K562 (cell line): ENCODE data around the gene NNAT. TPM values are rescaled to one million over a fixed set of nuclear protein-coding genes. Genes with fewer than 3 reads are reported as not detected.
A peak's percentile ranks its signal among the peaks of the same experiment; 100 is the strongest.

Source experiments
- CBX3 ChIP-seq, 2 experiments: IDR thresholded peaks; 1 replicate in 1 of 2; 2 replicates in 1 of 2; pipeline ENCODE4 v1.6.1; 2012; ENCODE audit warnings: inconsistent platforms in 2 of 2, low read length in 2 of 2, borderline replicate concordance in 1 of 2, control low read depth in 1 of 2
- CCNT2 ChIP-seq: IDR thresholded peaks from 2 replicates; pipeline ENCODE4 v1.6.1; 2011; ENCODE audit warnings: borderline replicate concordance, low read depth, mild to moderate bottlenecking, moderate library complexity, mixed read lengths, low read length; ENCODE audit not compliant: insufficient read length; ENCODE audit errors: extremely low read depth
- CHD7 ChIP-seq: fragments of 200-600 bp; sonication (generic); IDR thresholded peaks from one replicate; pipeline ENCODE4 v1.6.1; 2012; ENCODE audit warnings: mild to moderate bottlenecking, low read depth, low read length, inconsistent platforms
- DDX20 ChIP-seq: fragments of 450-650 bp; IDR thresholded peaks from 2 replicates; pipeline ENCODE4 v1.6.1; 2016; ENCODE audit warnings: missing genetic modification characterization, low read depth, mild to moderate bottlenecking, missing compliant biosample characterization, moderate library complexity
- GATAD2A ChIP-seq: fragments of 450-650 bp; IDR thresholded peaks from 2 replicates; pipeline ENCODE4 v1.6.1; 2017
- KDM2B ChIP-seq: fragments of 250-450 bp; sonication (Bioruptor Pico); IDR thresholded peaks from 2 replicates; pipeline ENCODE4 v1.8.0; 2021; ENCODE audit warnings: mild to moderate bottlenecking, moderate library complexity
- KLF1 ChIP-seq: fragments of 450-650 bp; IDR thresholded peaks from 2 replicates; pipeline ENCODE4 v1.6.1; 2016; ENCODE audit warnings: missing genetic modification characterization, missing compliant biosample characterization
- NR1H2 ChIP-seq: sonication (generic); formaldehyde crosslinking; IDR thresholded peaks from 2 replicates; pipeline ENCODE4 v1.4.0; 2020; ENCODE audit warnings: mild to moderate bottlenecking, missing genetic modification reagents
- NR2C2 ChIP-seq, 2 experiments: fragments of 200-800 bp in 1 of 2; sonication (Bioruptor generic) in 1 of 2; sonication (generic) in 1 of 2; formaldehyde crosslinking in 1 of 2; IDR thresholded peaks; 2 replicates each; pipeline versions ENCODE4 v1.6.1 to v1.8.0; 2016 to 2022; ENCODE audit warnings: mild to moderate bottlenecking in 1 of 2, missing compliant biosample characterization in 1 of 2, missing genetic modification characterization in 1 of 2, missing genetic modification reagents in 1 of 2
- NRF1 ChIP-seq, 2 experiments: fragments of 450-650 bp; IDR thresholded peaks in 1 of 2; conservative IDR thresholded peaks in 1 of 2; 2 replicates each; pipeline ENCODE4 v1.6.1; 2014; ENCODE audit warnings: mild to moderate bottlenecking in 2 of 2
- PHB ChIP-seq: fragments of 250-450 bp; sonication (Bioruptor Pico); IDR thresholded peaks from 2 replicates; pipeline ENCODE4 v1.5.0; 2021
- SUPT5H ChIP-seq: fragments of 450-650 bp; IDR thresholded peaks from 2 replicates; pipeline ENCODE4 v1.6.1; 2016
- ZBTB17 ChIP-seq: fragments of 450-650 bp; formaldehyde crosslinking; IDR thresholded peaks from 2 replicates; pipeline ENCODE4 v1.4.0; 2020; ENCODE audit warnings: mild to moderate bottlenecking
- ZNF384 ChIP-seq: IDR thresholded peaks from 2 replicates; pipeline ENCODE4 v1.6.1; 2012; ENCODE audit warnings: low read depth, low read length, improper control_type of control experiment
- polyA plus RNA-seq, 8 experiments: library from polyadenylated mRNA; depleted of rRNA in 4 of 8; stranded (reverse) in 5 of 8; unstranded in 3 of 8; fragments of >200 nt; fragmentation: Nextera tagmentation in 2 of 8; fragmentation: Illumina TruSeq in 1 of 8; extraction: Ambion mirVana in 2 of 8; extraction: Trizol in 1 of 8; gene quantifications; 2 replicates each; pipeline versions ENCODE4 v1.2.1 to v1.2.3, GENCODE V29; 2011 to 2014; ENCODE audit warnings: inconsistent platforms in 1 of 8, missing spikeins in 1 of 8
- total RNA-seq, 7 experiments: library from RNA; depleted of rRNA in 6 of 7; stranded (reverse); fragments of >200 nt in 6 of 7; fragmentation: Illumina TruSeq in 2 of 7; extraction: Trizol in 2 of 7; gene quantifications; 2 replicates each; pipeline versions ENCODE4 v1.2.1 to v1.2.3, GENCODE V29; 2011 to 2021; ENCODE audit warnings: low replicate concordance in 1 of 7
- TF ChIP-seq, protein P1 (sequence below): sonication (generic); formaldehyde crosslinking; IDR thresholded peaks from 2 replicates; pipeline ENCODE4 v1.9.0; 2022; ENCODE audit warnings: mild to moderate bottlenecking, missing genetic modification reagents

The NNAT gene
- total and polyA plus RNA-seq, 9 of the 15 experiments (the other 6 are each of a cell fraction or from before 2014, with no cell fraction given), result 0.13 TPM; not detected in 8

DNA sequence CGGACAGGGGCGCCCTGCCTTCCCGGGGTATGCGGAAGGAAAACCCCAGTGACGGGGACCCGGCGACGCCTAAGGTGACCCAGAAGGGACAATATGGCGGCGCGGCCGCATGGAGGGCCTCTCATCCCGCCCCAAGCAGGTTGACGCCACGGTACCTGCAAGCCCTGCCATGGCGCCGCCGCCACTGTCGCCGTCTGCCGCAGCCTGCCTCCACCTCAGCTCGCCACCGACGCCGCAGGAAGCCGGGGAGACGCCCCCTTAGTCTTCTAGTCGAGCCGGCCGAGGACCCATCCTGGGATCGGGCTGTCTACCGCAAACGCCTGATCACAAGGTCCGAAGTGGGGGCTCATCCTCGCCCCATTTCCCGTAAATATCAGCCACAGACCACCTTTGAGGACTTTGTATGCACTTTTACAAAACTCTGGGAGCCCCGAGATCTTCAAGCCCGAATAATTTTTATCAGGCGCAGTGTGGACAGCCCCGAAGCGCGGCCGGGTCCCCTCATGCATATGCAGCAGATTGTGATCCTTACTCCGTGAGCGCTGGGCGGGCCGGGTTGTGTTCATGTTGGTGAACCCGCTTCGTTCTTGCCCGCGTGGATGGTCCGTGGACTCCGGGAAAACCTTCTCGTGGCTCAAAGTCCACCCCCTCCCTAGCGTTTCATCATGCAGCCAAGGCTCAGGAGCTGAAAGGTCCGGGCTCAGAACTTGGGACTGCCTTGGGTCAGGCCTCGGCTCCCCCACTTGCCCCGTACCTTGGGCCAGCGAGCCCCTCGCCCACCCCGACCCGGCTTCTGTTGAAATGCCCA, 6.8 kb downstream of the NNAT start, which contains the start of gene BLCAP (continued):
- TF ChIP-seq, protein P1, sequence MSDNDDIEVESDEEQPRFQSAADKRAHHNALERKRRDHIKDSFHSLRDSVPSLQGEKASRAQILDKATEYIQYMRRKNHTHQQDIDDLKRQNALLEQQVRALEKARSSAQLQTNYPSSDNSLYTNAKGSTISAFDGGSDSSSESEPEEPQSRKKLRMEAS (CRISPR knock-in tag), result peak; percentile 88
- TF ChIP-seq KDM2B (CRISPR knock-in tag) (peak; percentile 49; the same call in 1 of the 2 replicates), CBX3 (IDR thresholded peaks at IDR 0.05; ENCODE audit: borderline replicate concordance in 1 of 2, low read length in 2 of 2) (peak in 1 of 2 experiments; percentile 40; a peak in 1 of 3 replicates), CCNT2 (peak; percentile 59), ZNF384 (no peak), NR1H2 (CRISPR knock-in tag) (no peak), CHD7 (no peak), SUPT5H (peak; percentile 74; the same call in 1 of the 2 replicates), NRF1 (conservative IDR thresholded peaks at IDR 0.05 in 1 of 2, IDR thresholded peaks at IDR 0.05 in 1 of 2) (peak; percentile 44 to 53; a peak in 3 of 4 replicates), ZBTB17 (CRISPR knock-in tag) (no peak), KLF1 (tag) (peak; percentile 49; the same call in 1 of the 2 replicates), GATAD2A (0 out of 2 replicates have a peak, but pooled peaks have one; percentile 46), DDX20 (no peak), NR2C2 (CRISPR knock-in tag; IDR thresholded peaks at IDR 0.05) (peak; percentile 10; the same call in 1 of the 2 replicates), NR2C2 (tag; IDR thresholded peaks at IDR 0.05) (peak; percentile 66; the same call in 1 of the 2 replicates), PHB (CRISPR knock-in tag) (peak; percentile 18; the same call in 1 of the 2 replicates)
